HG03571 (cell line): ENCODE measurements around the gene KCNN4.
"Not testable (repeated sequence)": the region's sequence is repeated elsewhere in the genome, so short reads cannot be mapped to it uniquely, and the experiment has no call there.

Experiments used
- ATAC-seq: cut with Tn5 transposase; IDR thresholded peaks from one replicate; pipeline ENCODE4 v1.9.1; 2021; ENCODE audit not compliant: unreplicated experiment

Gene KCNN4

DNA sequence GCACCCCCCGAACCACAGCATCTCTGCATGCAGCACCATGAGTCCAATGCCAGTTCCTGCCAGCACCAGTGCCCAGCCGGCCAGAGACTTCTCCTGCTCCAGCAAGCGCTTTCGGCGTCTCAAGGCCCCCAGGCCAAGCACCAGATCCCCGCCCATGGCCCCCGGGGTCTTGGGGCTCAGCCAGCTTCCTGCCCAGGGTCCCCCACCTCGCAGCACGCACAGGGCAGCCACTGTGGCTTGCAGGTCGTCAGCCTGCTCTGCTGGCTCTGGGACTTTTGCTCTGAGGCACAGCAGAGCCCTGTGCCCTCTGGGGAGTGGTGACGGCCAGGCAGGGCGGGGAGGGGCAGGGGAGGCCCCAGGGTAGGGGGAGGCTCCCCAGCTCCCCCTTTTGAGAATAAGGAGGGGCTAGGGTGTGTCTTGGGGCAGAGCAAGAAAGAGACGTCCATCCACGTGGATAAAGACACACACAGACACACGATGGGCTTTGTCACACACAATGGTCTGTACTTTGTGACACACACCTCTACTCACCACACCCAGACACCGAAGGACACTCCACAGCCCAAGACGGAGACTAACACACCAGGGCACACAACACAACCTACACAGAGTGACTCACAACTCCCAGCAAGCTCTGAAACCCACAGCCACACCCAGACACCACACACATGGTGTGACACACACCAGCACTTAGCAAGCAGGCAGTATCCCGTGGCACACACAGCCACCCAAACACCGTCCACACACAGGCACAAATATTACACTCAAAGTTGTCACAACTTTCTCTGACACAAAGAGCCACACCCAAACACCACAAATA, at the start of gene KCNN4:
Gene KCNN4 (minus strand): TSS at position 268 of the 820 bp plus-strand sequence. CDS start 112 bp downstream, at position 156.
- no peak for ATAC-seq

DNA sequence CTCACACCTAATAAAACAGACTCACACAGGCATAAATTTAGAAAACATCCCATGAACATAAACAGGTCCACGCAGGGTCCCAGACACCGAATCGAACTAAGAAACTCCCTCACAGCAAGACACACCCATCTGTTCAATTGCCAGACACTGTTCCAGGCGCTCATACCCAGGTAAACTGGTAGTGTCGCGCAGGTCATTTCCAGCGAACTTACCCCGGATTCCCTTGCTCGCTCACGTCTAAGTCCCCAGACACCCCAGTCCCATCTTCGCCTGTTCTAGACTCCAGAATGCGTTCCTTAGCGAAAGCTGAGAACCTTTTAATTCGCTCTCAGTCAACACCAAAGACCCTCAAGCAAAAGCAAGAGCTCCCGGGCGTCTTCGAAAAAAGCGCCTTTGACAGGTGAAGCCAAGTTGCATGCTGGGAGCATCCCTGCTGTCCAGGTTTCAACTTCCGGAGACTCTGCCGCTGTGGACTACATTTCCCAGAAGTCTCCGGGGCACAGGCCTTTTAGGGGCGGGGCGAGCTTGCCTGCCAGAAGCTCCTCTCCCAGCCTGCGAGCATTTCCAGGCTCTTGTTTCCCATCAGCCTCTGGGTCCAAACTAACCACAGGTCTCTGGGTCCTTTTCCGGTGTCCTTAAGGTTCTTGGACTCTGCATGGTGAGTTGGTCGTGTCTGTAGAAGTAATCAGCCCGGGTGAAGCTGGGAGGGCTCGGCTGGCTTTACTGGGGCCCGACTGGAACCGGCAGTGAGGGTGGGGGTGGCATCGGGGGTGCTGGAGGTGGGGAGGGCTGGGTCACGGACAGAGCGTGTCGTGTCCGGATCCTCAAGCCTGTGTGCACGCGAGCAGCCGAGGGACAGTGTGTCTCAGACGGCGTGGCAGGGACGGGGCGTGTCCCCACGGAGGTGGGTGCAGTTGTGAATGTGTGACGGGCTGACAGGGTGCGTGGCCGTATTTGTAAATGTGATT, 46.3 kb upstream of the KCNN4 start, which contains the start of gene ZNF283:
Gene ZNF283 (plus strand): TSS at position 535 of the 968 bp plus-strand sequence. CDS start 6,184 bp downstream, outside the sequence.
- peak; percentile 70 for ATAC-seq

DNA sequence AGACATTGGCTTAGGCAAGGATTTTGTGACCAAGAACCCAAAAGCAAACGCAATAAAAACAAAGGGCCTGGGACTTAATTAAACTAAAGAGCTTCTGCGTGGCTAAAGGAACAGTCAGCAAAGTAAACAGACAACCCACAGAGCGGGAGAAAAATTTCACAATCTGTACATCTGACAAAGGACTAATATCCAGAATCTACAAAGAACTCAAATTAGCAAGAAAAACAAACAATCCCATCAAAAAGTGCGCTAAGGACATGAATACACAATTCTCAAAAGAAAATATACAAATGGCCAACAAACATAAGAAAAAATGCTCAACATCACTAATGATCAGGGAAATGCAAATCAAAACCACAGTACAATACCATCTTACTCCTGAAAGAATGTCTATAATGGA, 43.8 kb upstream of the KCNN4 start:
- not testable (repeated sequence) for ATAC-seq

DNA sequence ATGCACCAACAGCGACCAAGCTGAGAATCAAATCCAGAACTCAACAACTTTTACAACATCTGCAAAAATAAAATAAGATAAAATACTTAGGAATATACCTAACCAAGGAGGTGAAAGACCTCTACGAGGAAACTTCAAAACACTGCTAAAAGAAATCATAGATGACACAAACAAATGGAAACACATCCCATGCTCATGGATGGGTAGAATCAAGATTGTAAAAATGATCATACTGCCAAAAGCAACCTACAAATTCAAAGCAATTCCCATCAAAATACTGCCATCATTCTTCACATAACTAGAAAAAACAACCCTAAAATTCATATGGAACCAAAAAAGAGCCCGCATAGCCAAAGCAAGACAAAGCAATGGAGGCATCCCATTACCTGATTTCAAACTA, 43.1 kb upstream of the KCNN4 start:
- not testable (repeated sequence) for ATAC-seq

DNA sequence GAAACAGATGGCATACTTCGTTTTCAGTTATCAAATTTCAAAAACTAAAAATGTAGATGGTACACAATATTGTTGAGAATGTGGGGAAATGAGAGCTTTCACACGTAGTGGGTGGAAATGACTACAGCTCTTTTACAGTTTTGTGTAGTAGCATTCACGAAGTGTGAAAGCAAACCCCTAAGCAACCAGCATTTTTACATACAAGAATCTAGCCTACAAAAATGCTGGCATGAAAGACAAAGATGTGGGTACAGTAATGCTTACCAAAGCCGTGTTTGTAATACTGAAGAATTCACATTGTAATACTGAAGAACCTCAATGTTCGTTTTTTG, 40.1 kb upstream of the KCNN4 start:
- ATAC-seq = no peak

DNA sequence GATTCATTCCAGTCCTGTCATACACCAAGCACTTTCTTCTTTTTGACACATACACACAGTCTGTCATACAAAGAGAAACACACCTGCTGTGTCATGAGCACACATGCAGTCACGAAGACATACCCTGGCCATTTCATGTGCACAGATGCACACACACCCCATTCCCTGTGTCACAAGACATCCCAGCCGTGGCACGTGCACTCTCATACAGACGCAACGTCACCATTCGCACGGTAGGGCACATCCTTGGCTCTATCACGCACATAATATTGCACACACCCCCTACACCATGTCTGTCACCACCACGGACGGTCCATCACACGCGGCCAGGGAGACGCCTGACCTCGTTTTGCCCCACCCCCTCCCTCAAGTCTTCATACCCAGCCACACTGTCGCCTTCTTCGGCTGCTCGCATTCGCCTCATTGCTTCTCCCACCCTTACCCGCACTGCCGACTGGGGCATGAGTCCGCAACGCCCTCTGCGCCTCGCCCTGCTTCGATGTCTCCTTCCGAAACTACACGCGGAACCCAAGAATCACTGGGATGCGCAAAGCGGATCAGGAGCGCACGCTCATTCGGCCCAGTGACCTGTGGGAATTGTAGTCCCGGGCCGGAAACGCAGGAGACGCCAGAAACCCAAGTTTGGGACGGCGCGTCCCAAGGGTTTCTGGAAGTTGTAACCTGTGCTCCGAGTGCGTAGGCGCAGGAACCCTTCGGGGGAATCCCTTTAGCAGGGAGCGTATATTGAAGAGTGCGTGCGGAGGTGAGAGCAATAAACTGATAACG, 39.5 kb upstream of the KCNN4 start:
- no peak for ATAC-seq

DNA sequence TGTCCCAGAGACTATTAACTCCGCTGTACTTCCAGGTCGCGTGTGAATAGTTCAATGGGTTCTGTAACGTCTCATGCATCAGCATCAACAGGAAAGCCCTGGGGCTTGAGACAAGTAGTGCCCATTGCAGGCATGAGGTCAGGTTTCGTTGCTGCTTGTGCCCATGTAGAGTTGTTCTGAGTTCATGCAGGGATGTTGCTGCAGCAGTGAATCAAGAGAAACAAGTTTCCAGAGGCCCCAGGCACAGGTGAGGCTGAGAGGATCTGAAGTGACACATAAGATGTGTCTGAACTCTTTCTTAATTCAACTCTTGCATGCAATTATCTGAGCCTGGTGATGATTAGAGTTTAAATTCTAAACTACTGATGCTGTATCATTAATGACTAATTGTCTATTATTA, 37.7 kb upstream of the KCNN4 start:
- ATAC-seq = no peak

DNA sequence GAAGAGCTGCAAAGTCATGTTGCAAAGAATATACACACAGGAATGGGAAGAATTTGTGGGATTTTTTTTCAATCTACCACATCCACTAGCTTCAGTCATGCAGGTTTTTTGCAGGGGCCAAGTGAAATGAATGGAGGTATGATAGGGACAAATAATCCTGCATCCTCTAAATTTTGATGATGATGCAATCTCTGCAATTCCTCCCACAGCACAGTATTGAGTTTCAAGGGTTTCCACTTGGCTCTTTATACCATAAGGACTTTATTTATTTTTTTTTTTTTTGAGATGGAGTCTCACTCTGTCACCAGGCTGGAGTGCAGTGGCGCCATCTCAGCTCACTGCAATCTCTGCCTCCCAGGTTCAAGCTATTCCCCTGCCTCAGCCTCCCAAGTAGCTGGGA, 36.7 kb upstream of the KCNN4 start:
- ATAC-seq = not testable (repeated sequence)

DNA sequence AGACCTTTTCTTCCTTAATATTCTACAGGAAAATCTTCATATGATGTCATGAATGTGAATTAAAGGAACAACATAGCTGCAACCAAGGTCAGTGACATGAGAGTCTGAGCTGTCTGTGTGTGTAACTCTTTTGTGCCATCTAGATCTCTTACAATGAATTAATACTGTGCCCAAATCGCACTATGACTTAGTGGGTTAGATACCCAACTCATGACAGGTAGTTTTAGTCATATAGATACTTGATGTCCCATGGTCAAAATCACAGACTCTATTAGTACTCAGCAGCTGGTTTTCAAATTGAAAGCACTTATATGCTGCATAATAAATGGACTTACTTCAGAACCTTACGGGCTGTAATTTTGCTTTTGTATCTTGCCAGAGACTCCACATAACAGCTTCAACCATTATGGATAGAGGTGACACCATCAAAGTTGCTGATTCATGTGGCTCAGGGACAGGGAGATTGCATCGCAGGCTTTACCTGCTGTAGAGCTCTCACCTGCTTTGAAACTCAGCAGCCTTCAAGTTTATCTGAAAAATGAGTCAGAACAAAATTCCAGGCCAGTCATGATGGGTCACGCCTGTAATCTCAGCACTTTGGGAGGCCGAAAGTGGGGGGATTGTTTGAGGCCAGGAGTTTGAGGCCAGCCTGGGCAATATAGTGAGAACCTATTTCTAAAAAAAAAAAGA, 34.0 kb upstream of the KCNN4 start:
- no peak for ATAC-seq

DNA sequence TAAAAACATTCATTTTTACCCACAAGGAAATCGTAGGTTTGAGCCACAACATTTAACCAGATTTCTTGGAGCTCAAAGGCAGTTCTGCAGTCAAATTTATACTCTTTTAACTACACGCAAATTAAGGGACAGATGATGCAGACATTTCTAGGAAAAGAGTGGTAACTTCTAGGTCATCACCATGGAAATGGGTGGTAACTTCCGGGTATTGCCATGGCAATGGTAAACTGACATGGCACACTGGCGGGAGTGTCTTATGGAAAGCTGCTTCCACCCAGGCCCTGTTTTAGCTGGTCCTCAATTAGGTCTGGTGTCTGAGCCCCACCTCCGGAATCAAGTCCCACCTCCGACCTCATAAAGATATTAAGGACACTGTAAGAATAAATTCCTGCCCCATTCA, 31.9 kb upstream of the KCNN4 start:
- no peak for ATAC-seq

DNA sequence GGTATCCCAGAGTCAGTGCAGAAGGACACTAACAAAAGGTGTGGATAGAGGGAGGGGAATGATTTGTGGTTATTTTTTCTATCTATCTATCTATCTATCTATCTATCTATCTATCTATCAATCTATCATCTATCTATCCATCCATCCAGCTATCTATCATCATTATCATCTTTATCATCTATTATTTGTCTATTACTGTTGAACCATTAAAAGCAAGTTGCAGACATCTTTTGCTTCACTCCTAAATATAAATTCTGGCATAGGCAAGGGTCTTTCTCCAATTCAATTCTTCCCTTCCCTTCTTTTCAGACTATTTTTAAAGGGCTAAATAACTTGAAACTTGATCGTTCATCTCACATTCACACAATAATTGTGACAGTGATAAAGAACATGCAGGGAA, 31.5 kb upstream of the KCNN4 start:
- no peak for ATAC-seq

DNA sequence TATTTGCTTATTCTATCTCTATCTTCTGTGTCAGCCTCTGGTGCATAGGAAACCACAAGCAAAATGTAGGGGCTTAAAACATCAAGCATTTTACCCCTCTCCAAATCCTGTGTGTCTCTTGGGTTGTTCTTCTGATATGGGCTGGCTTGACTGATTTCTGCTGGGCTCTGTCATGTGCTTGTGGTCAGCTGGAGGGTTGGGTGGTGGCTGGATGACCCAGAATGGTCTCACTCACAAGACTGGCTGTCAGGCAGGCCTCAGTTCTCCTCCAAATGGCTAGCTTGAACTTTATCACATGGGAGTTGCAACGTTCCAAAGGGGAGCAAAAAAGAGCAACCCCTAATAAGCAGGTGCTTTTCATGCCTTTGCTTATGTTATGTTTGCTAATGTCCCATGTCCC, 31.1 kb upstream of the KCNN4 start:
- no peak for ATAC-seq

DNA sequence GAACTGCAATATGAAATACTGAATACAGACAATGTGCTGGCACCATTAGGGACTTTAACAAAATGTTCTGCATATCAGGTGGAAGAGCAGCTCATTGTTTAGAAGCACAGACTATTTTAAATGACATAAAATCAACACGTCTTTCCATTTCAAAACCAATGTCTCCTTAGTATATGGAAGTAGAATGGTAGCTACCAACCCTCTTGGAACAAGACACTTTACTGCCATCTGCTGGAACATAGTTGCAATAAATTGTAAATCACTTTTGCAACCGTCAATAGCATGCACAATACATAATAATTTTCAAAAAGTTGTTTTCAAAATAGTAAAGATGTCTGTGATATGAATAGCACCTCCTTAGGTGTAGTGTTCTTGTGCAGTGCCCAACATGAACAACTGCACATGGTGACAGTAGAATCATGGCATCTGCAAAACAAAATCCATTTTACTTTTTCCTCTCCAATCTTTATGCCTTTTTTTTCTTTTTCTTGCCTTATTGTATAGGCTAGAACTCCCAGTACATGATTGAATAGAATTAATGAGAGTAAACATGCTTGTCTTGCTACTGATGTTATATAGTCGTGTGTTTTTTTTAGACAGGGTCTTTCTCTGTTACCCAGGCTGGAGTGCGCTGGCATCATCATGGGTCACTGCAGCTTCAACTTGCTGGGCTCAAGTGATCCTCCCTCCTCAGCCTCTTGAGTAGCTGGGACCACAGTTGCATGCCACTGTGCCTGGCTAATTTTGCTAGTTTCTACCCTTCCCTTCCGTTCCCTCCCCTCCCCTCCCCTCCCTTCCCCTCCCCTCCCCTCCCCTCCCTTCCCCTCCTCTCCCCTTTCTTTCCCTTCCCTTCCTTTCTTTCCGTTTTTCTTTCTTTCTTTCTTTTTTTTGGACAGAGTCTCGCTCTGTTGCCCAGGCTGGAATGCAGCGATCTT, 29.3 kb upstream of the KCNN4 start:
- ATAC-seq = no peak

DNA sequence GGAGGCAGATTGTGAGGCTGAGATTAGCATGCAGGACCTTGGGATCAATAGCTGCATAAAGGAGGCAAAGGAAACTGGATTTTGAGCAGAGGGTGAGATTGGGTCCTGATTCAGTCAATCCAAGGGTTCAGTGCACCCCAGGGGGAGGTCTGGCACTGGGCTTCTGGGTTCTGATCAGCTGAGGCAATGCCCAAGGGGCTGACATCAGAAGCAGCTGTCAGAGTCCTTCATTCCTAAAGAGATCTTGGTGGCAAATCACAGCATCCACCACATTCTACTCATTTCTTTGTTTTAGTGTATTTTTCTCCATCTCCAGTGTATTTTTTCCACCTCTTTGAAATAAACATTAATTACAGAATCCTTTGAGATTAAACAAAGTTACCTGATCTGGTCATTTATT, 26.9 kb upstream of the KCNN4 start:
- no peak for ATAC-seq

DNA sequence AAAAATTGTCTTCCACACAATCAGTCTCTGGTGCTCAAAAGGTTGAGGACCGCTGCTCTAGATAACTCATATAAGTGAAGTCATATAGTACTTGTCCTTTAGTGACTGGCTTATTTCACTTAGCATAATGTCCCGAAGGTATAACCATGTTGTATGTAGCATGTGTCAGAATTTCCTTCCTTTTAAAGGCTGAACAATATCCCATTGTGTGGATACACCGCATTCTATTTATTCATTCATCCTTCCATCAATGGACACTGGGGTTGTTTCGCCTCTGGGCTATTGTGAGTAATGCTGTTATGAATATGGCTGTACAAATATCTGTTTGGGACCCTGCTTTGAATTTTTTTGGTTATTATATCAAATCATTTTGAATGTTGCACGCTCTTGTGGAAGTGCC, 26.1 kb upstream of the KCNN4 start:
- no peak for ATAC-seq

DNA sequence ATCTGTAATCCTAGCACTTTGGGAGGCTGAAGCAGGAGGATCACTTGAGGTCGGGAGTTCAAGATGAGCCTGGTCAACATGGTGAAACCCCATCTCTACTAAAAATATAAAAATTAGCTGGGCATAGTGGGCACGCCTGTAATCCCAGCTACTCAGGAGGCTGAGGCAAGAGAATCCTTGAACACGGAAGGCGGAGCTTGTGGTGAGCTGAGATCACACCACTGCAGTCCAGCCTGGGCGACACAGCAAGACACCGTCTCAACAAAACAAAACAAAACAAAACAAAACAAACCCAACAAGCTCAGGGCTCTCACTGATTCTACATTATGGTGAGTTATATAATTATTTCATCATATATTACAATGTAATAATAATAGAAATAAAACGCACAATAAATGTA, 25.6 kb upstream of the KCNN4 start:
- ATAC-seq = not testable (repeated sequence)

DNA sequence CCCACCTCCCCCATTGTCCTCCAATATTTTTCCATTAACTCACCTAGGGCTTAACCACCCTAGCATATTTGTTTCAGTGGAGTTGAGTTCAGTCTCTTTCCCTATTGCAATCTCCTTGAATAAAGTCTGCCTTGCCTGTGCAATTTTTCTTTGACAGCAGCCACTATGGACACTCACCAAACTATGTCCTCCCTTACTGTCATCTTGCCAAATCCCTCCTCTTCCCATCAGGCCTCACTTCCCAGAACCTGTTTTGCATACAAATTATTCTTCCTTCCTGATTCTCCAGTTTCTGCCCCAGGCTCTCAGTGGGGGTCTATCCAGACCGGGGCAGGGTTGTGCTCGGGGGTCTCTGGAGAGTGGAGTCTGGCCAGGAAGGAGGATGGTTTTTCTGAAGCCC, 23.7 kb upstream of the KCNN4 start:
- no peak for ATAC-seq

DNA sequence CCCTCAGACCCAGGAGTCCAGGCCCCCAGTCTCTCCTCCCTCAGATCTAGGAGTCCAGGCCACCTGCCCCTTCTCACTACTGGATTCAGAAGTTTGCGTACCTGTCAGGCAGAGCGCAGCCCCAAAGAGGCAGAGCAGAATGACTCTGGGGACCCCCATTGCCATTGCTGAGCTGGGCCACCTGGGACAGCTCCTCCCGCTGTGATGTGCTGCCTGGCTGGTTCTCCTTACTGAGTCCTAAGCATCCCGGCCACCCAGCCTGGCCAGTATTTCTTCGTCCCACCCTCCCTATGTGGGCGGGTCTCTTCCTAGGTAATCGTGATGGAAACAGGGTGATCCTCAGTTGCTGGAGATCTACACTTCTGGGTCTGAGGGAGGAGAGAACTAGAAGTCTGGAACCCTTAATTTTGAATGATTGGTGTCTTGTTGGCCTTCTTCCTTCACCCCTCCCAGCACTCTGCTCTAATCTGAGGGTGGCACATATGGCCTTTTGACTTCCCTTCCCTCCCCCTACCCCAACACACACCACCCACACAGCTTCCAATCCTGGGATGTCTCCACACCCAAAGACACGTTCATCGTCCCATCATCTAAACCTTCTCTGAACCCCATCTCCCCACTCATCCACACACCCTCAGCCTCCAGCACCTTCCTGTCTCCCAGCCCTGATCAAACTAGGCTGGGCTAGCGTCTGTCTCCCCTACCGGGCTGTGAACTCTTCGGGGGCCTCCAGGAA, 21.6 kb upstream of the KCNN4 start, which contains the start of gene LYPD5:
Gene LYPD5 (minus strand): TSS at position 232 of the 736 bp plus-strand sequence. CDS start 67 bp downstream, at position 165.
- ATAC-seq = no peak
